ENCODE results near the gene LCE2C.
"Not testable (repeated sequence)": the region's sequence is repeated elsewhere in the genome, so short reads cannot be mapped to it uniquely, and the experiment has no call there.

DNA sequence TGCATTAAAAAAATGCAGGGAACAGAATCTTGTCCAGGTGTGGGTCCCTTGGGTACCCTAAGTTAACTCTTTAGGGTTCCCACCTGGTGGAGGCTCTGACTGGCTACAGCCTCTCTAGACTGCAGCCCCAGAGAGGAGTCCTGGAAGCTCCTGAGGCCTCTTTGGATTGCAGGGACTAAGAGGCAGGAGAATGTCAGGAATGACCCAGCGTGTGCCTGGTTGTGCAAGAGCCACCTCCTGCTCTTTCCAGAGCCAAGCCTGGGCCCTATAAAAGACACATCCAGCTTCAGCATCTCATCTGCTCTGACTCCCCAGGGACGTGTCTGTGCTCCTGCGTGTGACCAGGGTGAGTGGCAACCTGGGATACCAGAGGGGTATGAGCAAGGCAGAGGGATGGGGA is at the start of gene LCE2C:
- TF ChIP-seq ZNF274 (IDR thresholded peaks at IDR 0.05; ENCODE audit: low read depth, low read length); SUZ12 (IDR thresholded peaks at IDR 0.05; ENCODE audit: extremely low read depth, insufficient read depth, insufficient read length): not testable (repeated sequence)

All from NT2/D1 (cell line).